Transverse colon (tissue), 4 donors: ENCODE measurements around the gene CLDN34.

Experiments used
- POLR2A ChIP-seq: fragments of 450-650 bp; IDR thresholded peaks from one replicate; pipeline ENCODE4 v1.6.1; 2016; ENCODE audit warnings: antibody characterized with exemption, mild to moderate bottlenecking, moderate library complexity
- POLR2AphosphoS5 ChIP-seq, 3 donors: sonication (generic); formaldehyde crosslinking; IDR thresholded peaks; one replicate each; pipeline ENCODE4 v1.6.1; 2016; ENCODE audit warnings: antibody characterized with exemption in 3 of 3
- TF ChIP-seq, protein P1 (sequence below), 5 experiments: fragments of 200-600 bp in 3 of 5; fragments of 450-650 bp in 2 of 5; sonication (generic) in 3 of 5; IDR thresholded peaks; 1 replicate in 2 of 5; 2 replicates in 3 of 5; pipeline ENCODE4 v1.5.1; 2016 to 2017; ENCODE audit warnings: antibody characterized with exemption in 5 of 5, inconsistent platforms in 3 of 5, mild to moderate bottlenecking in 2 of 5, moderate library complexity in 1 of 5

DNA sequence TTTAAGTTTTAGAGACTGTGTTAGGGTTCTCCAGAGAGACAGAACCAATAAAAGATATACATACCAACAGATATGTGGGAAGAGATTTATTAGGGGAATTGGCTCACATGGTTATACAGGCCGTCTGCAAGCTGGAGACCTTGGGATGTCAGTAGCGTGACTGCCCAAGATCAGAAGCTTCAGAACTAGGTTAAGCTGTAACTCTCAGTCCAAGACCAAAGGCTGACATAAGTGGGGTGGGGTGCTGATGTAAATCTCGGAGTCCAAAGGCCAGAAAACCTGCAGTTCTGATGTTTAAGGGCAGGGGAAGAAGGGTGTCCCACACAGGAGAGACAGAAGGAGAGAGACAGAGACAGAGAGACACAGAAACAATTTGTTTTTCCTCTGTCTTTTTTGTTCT is 10.5 kb downstream of the CLDN34 start:
- TF ChIP-seq, protein P1, sequence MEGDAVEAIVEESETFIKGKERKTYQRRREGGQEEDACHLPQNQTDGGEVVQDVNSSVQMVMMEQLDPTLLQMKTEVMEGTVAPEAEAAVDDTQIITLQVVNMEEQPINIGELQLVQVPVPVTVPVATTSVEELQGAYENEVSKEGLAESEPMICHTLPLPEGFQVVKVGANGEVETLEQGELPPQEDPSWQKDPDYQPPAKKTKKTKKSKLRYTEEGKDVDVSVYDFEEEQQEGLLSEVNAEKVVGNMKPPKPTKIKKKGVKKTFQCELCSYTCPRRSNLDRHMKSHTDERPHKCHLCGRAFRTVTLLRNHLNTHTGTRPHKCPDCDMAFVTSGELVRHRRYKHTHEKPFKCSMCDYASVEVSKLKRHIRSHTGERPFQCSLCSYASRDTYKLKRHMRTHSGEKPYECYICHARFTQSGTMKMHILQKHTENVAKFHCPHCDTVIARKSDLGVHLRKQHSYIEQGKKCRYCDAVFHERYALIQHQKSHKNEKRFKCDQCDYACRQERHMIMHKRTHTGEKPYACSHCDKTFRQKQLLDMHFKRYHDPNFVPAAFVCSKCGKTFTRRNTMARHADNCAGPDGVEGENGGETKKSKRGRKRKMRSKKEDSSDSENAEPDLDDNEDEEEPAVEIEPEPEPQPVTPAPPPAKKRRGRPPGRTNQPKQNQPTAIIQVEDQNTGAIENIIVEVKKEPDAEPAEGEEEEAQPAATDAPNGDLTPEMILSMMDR (IDR thresholded peaks at IDR 0.05) = no peak
- TF ChIP-seq POLR2A = no peak
- no peak for TF ChIP-seq POLR2AphosphoS5 (IDR thresholded peaks at IDR 0.05)
